Body of pancreas (tissue), 4 donors: ENCODE data around the gene RAF1.

Source experiments
- POLR2A ChIP-seq, 3 donors: fragments of 450-650 bp; IDR thresholded peaks; one replicate each; pipeline ENCODE4 v1.6.1; 2016; ENCODE audit warnings: antibody characterized with exemption in 3 of 3, mild to moderate bottlenecking in 2 of 3
- TF ChIP-seq, protein P1 (sequence below), 7 experiments: fragments of 450-650 bp in 4 of 7; fragments of 200-600 bp in 3 of 7; sonication (generic) in 3 of 7; IDR thresholded peaks; one replicate each; pipeline ENCODE4 v1.5.1; 2016 to 2019; ENCODE audit warnings: antibody characterized with exemption in 7 of 7

DNA sequence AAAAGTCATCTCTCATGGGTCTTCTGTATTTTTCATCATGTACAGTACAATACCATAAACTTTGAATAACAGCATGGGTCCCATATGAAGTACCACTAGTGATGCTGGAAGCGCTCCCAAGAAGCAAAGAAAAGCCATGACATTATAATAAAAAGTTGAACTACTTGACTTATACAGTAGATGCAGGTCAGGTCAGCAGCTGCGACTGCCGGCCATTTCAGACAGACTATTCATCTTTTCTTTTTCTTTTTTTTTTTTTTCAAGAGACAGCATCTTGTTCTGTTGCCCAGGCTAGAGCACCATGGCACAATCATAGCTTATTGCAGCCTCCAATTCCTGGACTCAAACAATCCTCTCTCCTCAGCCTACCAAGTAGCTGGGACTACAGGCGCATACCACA lies 10.2 kb downstream of the RAF1 start:
- TF ChIP-seq, protein P1, sequence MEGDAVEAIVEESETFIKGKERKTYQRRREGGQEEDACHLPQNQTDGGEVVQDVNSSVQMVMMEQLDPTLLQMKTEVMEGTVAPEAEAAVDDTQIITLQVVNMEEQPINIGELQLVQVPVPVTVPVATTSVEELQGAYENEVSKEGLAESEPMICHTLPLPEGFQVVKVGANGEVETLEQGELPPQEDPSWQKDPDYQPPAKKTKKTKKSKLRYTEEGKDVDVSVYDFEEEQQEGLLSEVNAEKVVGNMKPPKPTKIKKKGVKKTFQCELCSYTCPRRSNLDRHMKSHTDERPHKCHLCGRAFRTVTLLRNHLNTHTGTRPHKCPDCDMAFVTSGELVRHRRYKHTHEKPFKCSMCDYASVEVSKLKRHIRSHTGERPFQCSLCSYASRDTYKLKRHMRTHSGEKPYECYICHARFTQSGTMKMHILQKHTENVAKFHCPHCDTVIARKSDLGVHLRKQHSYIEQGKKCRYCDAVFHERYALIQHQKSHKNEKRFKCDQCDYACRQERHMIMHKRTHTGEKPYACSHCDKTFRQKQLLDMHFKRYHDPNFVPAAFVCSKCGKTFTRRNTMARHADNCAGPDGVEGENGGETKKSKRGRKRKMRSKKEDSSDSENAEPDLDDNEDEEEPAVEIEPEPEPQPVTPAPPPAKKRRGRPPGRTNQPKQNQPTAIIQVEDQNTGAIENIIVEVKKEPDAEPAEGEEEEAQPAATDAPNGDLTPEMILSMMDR (IDR thresholded peaks at IDR 0.05) = no peak
- no peak for TF ChIP-seq POLR2A (IDR thresholded peaks at IDR 0.05)
